ENCODE measurements around the gene KIF19. TPM values are rescaled to one million over a fixed set of nuclear protein-coding genes. Genes with fewer than 3 reads are reported as not detected.

Gene KIF19
- total and polyA plus RNA-seq, 2 of the 8 experiments (the other 6 are each of a cell fraction or from before 2014, with no cell fraction given) = 0.52 to 0.77 TPM

GRCh38 chr17:74359916-74360315, 33.9 kb downstream of the KIF19 start (continued):
- TF ChIP-seq RBBP5 (IDR thresholded peaks at IDR 0.05; ENCODE audit: borderline replicate concordance, low read depth, low read length) = no peak
- TF ChIP-seq TAF7 (optimal IDR thresholded peaks at IDR 0.05; ENCODE audit: borderline replicate concordance, low read depth, low read length) = no peak
- no peak for TF ChIP-seq RAD21 (IDR thresholded peaks at IDR 0.05 in 1 of 2, conservative IDR thresholded peaks at IDR 0.05 in 1 of 2; ENCODE audit: low read depth in 2 of 2, low read length in 2 of 2)
- no peak for TF ChIP-seq POU5F1 (IDR thresholded peaks at IDR 0.05; ENCODE audit: low read depth, low read length)
- TF ChIP-seq SIX5 (IDR thresholded peaks at IDR 0.05; ENCODE audit: low read depth, low read length) = no peak
- TF ChIP-seq USF2 (IDR thresholded peaks at IDR 0.05; ENCODE audit: low read length) = no peak

Measured in H1 (cell line).